HuH-7.5 (cell line): ENCODE measurements around the gene ZNF628.

Source experiments
- DNase-seq: peaks from one replicate; pipeline ENCODE4 v3.0.0; 2011; ENCODE audit warnings: low spot score

The ZNF628 gene

GRCh38 chr19:55497763-55498162 is 21.3 kb downstream of the ZNF628 start:
- DNase-seq: no peak

- no peak for DNase-seq
Observed at GRCh38 chr19:55498246-55498840, 21.9 kb downstream of the ZNF628 start.

GRCh38 chr19:55500368-55500952 is 24.0 kb downstream of the ZNF628 start:
- no peak for DNase-seq

- DNase-seq: no peak
Observed at GRCh38 chr19:55502197-55502952, 26.0 kb downstream of the ZNF628 start.

GRCh38 chr19:55503157-55503501 is 26.7 kb downstream of the ZNF628 start:
- no peak for DNase-seq

GRCh38 chr19:55503502-55504251 is 27.3 kb downstream of the ZNF628 start:
- peak; percentile 94 for DNase-seq

GRCh38 chr19:55504252-55504603 is 27.8 kb downstream of the ZNF628 start:
- no peak for DNase-seq

GRCh38 chr19:55504981-55505380 is 28.6 kb downstream of the ZNF628 start:
- DNase-seq: no peak

- DNase-seq: no peak
Observed at GRCh38 chr19:55508120-55508519, 31.7 kb downstream of the ZNF628 start.

GRCh38 chr19:55516878-55517620 is 40.6 kb downstream of the ZNF628 start:
- peak; percentile 99 for DNase-seq

GRCh38 chr19:55519451-55520311 is 43.3 kb downstream of the ZNF628 start:
- no peak for DNase-seq

- no peak for DNase-seq
Observed at GRCh38 chr19:55520691-55521292, 44.4 kb downstream of the ZNF628 start.

GRCh38 chr19:55525289-55526101 is 49.1 kb downstream of the ZNF628 start:
- DNase-seq: no peak

- no peak for DNase-seq
Observed at GRCh38 chr19:55526216-55527196, 50.1 kb downstream of the ZNF628 start.

- no peak for DNase-seq
Observed at GRCh38 chr19:55527197-55528029, 51.0 kb downstream of the ZNF628 start.

GRCh38 chr19:55528030-55528803 is 51.8 kb downstream of the ZNF628 start:
- DNase-seq: no peak

- DNase-seq: no peak
Observed at GRCh38 chr19:55529636-55530234, 53.3 kb downstream of the ZNF628 start.
